ENCODE measurements around the gene ZNF665.
"Not testable (repeated sequence)": the region's sequence is repeated elsewhere in the genome, so short reads cannot be mapped to it uniquely, and the experiment has no call there.

DNA sequence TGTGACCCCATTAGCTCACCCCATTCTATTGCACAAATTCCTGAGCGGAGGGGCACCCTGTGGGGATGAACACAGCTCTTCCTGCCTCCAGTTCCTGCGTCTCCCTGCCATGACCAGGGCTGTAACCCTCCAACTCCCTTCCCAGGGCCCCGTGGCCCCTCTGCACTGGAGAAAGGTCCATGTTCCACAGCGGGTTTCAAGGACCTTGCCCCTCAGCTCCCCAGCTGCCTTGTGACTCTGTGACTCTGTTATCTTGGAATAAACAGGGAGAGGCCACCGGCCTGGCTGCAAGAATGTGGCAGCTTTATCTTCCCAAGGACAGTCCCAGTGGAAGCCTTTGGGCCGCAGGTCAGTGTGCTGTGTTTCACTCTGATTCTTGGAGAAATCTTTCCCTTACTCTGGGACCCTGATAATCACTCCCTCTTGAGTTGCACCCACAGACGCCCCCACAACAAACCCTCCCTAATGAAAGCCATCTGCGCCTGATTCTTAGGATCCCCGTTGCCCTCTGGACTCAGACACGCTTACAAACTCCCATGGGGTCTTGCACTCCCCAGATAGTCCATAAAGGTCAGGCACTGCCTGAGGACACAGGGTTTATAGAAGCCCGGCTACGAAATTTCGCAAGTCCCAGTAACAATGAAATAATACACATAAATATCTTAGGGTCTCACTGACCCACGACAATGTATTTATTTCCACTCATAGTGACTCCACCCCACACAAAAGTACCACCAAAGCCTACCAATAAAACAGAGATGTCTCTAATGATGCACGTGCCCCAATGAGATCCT is 66.2 kb downstream of the ZNF665 start:
- not testable (repeated sequence) for TF ChIP-seq POLR2A (IDR thresholded peaks at IDR 0.05; ENCODE audit: low read depth, low read length); SPI1 (IDR thresholded peaks at IDR 0.05; ENCODE audit: low read depth, low read length); POLR2AphosphoS5 (IDR thresholded peaks at IDR 0.05; ENCODE audit: low read depth, low read length); TAF1 (IDR thresholded peaks at IDR 0.05; ENCODE audit: low read depth, low read length); PAX5 (IDR thresholded peaks at IDR 0.05; ENCODE audit: insufficient read depth, low read length, severe bottlenecking)

Measured in GM12891 (cell line).